ENCODE results near the gene DCAF8L1.

DNA sequence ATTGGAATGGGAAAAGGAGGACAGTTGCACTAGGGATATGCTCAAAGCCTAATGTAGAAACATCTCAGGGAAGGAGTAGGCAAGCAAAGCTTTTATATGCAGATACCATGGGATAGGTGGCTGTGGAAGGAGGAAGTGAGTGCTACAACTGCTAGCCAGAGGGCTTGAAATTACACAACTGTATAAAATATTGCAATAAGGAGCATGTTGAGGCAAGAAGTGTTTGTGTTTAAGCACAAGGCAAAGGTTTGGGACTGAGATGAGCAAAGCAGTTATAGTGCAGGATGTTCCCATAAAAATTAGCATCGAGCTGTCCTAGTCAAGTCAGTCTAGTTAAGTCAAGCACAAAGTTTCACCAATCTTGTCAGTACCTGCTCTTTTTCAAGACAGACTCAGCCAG lies 35.6 kb upstream of the DCAF8L1 start:
- TF ChIP-seq ESRRG (CRISPR knock-in tag; IDR thresholded peaks at IDR 0.05) = no peak
- no peak for TF ChIP-seq ZFP3 (CRISPR knock-in tag; IDR thresholded peaks at IDR 0.05)
- TF ChIP-seq, protein P1, sequence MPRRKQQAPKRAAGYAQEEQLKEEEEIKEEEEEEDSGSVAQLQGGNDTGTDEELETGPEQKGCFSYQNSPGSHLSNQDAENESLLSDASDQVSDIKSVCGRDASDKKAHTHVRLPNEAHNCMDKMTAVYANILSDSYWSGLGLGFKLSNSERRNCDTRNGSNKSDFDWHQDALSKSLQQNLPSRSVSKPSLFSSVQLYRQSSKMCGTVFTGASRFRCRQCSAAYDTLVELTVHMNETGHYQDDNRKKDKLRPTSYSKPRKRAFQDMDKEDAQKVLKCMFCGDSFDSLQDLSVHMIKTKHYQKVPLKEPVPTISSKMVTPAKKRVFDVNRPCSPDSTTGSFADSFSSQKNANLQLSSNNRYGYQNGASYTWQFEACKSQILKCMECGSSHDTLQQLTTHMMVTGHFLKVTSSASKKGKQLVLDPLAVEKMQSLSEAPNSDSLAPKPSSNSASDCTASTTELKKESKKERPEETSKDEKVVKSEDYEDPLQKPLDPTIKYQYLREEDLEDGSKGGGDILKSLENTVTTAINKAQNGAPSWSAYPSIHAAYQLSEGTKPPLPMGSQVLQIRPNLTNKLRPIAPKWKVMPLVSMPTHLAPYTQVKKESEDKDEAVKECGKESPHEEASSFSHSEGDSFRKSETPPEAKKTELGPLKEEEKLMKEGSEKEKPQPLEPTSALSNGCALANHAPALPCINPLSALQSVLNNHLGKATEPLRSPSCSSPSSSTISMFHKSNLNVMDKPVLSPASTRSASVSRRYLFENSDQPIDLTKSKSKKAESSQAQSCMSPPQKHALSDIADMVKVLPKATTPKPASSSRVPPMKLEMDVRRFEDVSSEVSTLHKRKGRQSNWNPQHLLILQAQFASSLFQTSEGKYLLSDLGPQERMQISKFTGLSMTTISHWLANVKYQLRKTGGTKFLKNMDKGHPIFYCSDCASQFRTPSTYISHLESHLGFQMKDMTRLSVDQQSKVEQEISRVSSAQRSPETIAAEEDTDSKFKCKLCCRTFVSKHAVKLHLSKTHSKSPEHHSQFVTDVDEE (CRISPR knock-in tag; IDR thresholded peaks at IDR 0.05) = no peak
- TF ChIP-seq, protein P2, sequence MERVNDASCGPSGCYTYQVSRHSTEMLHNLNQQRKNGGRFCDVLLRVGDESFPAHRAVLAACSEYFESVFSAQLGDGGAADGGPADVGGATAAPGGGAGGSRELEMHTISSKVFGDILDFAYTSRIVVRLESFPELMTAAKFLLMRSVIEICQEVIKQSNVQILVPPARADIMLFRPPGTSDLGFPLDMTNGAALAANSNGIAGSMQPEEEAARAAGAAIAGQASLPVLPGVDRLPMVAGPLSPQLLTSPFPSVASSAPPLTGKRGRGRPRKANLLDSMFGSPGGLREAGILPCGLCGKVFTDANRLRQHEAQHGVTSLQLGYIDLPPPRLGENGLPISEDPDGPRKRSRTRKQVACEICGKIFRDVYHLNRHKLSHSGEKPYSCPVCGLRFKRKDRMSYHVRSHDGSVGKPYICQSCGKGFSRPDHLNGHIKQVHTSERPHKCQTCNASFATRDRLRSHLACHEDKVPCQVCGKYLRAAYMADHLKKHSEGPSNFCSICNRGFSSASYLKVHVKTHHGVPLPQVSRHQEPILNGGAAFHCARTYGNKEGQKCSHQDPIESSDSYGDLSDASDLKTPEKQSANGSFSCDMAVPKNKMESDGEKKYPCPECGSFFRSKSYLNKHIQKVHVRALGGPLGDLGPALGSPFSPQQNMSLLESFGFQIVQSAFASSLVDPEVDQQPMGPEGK (CRISPR knock-in tag; IDR thresholded peaks at IDR 0.05; ENCODE audit: borderline replicate concordance) = no peak
- TF ChIP-seq ARNTL (CRISPR knock-in tag; IDR thresholded peaks at IDR 0.05; ENCODE audit: borderline replicate concordance, low read depth) = no peak
- TF ChIP-seq TCF4 (CRISPR knock-in tag; IDR thresholded peaks at IDR 0.05; ENCODE audit: borderline replicate concordance) = no peak
- TF ChIP-seq GLIS3 (CRISPR knock-in tag; IDR thresholded peaks at IDR 0.05) = no peak
- TF ChIP-seq RARB (CRISPR knock-in tag; IDR thresholded peaks at IDR 0.05) = no peak
- TF ChIP-seq, protein P3, sequence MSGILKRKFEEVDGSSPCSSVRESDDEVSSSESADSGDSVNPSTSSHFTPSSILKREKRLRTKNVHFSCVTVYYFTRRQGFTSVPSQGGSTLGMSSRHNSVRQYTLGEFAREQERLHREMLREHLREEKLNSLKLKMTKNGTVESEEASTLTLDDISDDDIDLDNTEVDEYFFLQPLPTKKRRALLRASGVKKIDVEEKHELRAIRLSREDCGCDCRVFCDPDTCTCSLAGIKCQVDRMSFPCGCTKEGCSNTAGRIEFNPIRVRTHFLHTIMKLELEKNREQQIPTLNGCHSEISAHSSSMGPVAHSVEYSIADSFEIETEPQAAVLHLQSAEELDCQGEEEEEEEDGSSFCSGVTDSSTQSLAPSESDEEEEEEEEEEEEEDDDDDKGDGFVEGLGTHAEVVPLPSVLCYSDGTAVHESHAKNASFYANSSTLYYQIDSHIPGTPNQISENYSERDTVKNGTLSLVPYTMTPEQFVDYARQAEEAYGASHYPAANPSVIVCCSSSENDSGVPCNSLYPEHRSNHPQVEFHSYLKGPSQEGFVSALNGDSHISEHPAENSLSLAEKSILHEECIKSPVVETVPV (CRISPR knock-in tag; IDR thresholded peaks at IDR 0.05) = no peak
- TF ChIP-seq ISL1 (CRISPR knock-in tag; IDR thresholded peaks at IDR 0.05) = no peak
- no peak for TF ChIP-seq OSR1 (CRISPR knock-in tag; IDR thresholded peaks at IDR 0.05)
- TF ChIP-seq, protein P4, sequence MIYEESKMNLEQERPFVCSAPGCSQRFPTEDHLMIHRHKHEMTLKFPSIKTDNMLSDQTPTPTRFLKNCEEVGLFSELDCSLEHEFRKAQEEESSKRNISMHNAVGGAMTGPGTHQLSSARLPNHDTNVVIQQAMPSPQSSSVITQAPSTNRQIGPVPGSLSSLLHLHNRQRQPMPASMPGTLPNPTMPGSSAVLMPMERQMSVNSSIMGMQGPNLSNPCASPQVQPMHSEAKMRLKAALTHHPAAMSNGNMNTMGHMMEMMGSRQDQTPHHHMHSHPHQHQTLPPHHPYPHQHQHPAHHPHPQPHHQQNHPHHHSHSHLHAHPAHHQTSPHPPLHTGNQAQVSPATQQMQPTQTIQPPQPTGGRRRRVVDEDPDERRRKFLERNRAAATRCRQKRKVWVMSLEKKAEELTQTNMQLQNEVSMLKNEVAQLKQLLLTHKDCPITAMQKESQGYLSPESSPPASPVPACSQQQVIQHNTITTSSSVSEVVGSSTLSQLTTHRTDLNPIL (CRISPR knock-in tag; IDR thresholded peaks at IDR 0.05; ENCODE audit: low read depth) = no peak
- no peak for TF ChIP-seq CSDC2 (CRISPR knock-in tag; IDR thresholded peaks at IDR 0.05)
